Measurements from ENCODE around the gene PAQR7.

DNA sequence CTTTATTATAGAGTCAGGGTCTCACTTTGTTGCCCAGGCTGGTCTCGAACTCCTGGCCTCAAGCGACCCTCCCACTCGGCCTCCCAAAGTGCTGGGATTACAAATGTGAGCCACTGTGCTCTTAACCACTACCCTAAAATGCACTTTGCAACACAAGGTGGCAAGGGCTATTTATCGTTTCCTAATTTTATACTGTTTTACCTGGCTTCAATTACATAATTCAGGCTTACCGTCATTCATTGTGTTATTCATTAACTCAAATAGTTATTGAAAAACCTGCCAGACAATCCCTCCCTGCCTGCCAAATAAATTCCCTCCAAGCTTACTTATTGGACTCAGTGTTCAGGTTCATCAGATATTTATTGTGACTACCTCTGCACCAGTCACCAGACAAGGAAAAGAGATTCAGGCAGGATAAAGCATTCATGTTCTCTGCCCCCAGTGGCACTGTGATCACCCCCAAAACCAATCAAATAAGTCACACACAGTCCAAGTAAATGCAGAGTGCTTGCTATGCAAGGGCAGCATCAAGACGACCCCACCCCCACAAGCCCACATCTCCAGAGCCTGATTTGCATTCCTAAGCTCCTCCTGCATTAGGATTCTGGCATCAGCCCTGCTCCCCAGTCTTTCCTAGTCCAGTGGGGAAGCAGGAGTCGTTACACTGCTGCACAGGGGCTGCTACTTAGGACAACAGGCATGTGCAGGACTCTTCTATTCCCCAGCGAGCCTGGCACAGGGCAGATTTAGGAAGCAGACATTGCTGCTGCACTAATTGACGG lies 8.1 kb downstream of the PAQR7 start:
- peak in 1 of 2 donors; percentile 41 for TF ChIP-seq POLR2A (IDR thresholded peaks at IDR 0.05)
- TF ChIP-seq, protein P1, sequence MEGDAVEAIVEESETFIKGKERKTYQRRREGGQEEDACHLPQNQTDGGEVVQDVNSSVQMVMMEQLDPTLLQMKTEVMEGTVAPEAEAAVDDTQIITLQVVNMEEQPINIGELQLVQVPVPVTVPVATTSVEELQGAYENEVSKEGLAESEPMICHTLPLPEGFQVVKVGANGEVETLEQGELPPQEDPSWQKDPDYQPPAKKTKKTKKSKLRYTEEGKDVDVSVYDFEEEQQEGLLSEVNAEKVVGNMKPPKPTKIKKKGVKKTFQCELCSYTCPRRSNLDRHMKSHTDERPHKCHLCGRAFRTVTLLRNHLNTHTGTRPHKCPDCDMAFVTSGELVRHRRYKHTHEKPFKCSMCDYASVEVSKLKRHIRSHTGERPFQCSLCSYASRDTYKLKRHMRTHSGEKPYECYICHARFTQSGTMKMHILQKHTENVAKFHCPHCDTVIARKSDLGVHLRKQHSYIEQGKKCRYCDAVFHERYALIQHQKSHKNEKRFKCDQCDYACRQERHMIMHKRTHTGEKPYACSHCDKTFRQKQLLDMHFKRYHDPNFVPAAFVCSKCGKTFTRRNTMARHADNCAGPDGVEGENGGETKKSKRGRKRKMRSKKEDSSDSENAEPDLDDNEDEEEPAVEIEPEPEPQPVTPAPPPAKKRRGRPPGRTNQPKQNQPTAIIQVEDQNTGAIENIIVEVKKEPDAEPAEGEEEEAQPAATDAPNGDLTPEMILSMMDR (IDR thresholded peaks at IDR 0.05): no peak
